HG02938 (cell line): ENCODE results near the gene TRIOBP.
"Not testable (repeated sequence)": the region's sequence is repeated elsewhere in the genome, so short reads cannot be mapped to it uniquely, and the experiment has no call there.

Experiments
- ATAC-seq: cut with Tn5 transposase; IDR thresholded peaks from one replicate; pipeline ENCODE4 v1.9.1; 2021; ENCODE audit warnings: mild to moderate bottlenecking, moderate library complexity; ENCODE audit not compliant: unreplicated experiment

The TRIOBP gene

DNA sequence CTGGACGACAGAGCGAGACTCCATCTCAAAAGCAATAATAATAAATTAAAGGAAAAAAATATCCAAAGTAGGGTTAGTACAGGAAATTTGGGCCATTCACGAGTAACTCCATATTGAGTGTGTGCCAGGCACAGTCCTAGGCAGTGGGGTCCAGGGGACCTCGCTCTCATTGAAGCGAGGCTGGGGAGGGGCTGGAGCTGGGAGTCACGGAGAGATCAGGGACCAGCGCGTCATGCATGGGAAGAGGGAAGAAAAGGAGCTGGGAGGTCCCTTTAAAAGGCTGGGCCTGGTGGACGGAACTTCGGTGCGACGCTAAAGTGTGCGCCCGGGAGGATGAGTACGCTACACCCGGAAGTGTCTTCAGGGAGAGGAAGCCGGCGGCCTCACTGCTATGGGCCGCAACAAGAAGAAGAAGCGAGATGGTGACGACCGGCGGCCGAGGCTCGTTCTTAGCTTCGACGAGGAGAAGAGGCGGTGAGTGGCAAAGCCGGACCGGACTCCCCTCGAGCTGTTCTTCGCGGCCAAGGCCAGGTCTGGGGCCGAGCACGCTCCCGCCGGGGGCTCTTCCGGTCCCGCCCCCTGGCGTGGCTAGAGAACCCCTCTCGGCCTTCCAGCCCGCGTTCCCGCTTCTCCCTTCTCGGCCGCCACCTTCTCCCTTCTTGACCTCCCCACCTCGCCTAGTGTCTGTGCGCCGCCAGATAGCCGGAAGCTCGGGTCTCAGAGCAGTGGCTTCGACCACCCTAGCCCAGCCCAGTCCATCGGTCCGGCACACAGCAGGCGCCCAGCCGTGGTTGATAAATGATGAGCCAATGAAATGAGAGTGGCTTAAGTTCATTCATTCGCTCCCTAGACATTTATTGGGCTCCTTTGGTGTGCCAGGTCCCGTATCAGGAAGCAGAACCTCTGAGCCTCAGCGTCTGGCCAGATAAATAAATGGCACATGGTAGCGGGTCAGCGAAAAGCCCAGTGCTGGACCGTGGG is 10.6 kb upstream of the TRIOBP start, which contains the start of gene NOL12:
TSS of gene NOL12 (plus strand) at position 342 of the 981 bp plus-strand sequence. CDS start at position 392, 50 bp downstream.
- ATAC-seq = peak; percentile 69

DNA sequence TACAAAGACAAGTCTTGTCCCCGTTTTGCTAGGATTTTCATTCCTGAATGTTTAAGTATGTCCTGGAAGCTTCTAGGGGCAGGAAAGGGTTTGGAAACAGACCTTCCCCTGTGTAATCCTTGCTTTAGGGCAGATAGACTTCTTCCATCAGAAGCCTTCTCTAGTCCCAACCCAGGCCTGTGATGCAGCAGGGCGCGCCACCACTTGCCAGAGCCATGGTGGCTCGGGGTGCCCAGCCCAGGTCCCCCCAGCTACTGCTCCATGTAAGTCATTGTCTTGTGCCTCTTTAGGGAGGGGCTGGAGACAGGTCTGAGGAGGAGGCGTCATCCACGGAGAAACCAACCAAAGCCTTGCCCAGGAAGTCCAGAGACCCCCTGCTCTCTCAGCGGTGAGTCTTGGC is 6.4 kb upstream of the TRIOBP start:
- no peak for ATAC-seq

DNA sequence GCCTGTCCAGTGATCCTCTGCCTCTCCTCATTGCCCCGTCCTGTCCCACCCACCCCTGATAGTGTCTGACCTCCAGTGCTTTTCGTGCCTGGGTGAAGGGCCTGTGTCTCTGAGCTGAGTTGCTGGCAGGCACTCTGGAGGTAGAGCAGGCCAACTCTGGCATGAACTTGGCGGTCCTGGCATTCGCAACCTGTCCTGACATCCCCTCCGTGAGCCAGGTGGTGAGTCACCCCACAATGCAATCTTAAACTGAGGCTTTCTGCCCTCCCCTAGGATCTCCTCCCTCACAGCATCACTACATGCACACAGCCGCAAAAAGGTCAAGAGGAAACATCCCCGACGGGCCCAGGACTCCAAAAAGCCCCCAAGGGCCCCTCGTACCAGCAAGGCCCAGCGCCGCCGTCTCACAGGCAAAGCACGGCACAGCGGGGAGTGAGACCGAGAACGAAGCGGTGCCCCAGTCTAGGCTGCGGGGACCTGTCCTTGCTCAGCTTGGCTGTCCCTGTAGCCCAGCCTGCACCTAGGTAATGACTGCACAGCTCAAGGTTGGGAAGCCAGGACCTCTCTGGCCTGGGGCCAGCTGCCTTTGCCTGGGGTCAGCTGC is 5.8 kb upstream of the TRIOBP start:
- ATAC-seq = no peak

DNA sequence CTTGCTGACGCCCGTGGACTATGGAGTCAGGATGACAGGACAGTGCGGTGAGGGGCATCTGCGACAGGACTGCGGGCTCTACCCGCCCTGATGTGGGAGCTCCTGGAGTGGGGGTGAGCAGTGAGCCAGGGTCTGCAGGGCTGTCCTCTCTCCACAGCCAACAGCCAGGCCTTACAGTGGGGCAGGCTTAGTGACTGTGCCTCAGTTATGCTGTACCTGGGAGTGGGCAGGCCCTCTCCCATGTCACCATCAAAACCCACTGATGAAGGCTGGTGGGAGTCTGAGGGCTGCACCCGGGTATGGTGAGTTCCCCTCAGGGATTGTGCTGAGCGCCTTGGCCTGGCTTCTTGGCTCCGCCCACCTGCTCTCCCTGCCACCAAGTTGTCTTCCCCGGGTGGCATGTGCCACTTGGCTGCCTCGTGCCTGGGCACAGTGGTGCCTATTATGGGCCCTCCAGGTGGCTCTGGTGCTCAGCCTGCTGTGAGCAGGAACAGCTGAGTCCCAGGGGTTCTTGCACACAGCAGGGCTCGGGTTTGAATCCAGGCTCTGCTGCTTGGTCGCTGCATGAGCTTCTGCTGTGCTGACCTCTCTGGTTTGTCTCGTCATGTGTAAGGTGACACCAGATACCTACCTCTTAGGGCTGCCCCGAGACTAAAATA is 4.1 kb upstream of the TRIOBP start:
- no peak for ATAC-seq

DNA sequence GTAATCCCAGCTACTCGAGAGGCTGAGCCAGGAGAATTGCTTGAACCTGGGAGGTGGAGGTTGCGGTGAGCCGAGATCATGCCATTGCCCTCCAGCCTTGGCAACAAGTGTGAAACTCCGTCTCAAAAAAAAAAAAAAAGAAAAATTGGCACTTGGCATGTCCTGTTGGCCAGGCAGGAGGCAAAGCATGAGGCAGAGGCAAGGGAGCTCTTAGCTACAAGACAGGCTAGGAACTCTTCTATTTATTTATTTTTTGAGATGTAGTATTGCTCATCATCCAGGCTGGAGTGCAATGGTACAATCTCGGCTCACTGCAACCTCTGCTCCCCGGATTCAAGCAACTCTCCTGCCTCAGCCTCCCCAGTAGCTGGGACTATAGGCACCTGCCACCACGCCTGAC is 2.7 kb upstream of the TRIOBP start:
- ATAC-seq = not testable (repeated sequence)

DNA sequence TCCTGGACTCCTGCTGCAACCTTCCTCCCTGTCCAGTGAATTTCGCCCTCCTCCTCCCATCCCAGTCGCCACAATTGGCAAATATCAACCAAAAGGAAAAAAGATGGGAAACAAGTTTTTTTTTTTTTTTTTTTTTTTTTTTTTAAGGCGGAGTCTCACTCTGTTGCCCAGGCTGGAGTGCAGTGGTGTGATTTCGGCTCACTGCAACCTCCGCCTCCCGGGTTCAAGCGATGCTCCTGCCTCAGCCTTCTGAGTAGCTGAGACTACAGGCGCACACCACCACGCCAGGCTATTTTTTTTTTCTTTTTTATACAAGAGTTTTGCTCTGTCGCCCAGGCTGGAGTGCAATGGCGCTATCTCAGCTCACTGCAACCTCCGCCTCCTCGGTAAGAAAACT is 590 bp upstream of the TRIOBP start:
- ATAC-seq = not testable (repeated sequence)

DNA sequence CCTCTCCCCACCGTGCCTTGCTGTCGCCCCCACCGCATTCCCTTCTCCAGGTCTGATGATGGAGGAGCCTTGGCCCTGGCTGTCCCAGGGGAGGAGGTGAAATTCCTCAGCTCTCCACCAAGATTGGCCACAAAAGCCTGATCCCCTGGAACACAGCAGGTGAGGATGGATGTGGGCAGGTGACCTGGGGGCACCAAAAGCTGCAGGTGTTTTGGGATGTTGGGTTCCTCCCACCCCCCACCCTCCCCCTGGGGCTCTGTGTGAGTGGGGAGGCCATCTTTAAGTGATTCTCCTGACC is 639 bp downstream of the TRIOBP start:
- ATAC-seq = no peak

DNA sequence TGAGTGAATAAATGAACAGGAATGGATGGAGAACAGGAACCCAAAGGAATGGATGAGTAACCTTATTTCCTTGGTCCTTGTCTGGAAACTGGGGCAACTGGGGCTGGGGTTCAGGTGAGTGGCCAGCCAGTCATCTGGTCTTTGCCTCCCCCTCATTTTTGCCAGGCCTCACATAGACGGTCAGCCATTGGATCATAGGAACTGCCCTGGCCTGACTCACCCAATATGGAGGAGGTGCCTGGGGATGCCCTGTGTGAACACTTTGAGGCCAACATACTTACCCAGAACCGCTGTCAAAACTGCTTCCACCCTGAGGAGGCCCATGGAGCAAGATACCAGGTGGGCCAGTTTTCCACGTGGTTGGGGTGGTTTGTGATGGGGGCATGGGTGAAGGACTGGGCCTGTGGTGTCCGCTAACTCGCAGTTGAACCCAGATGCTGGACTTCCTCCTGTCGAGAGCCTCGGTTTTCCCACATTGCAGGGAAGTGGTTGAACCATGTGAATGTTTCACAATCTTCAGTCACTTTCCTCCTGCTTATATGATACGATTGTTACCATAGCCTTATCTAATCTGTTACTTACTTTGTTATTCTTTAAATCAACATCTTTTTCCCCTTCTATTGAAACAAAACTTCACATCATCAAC is 4.4 kb downstream of the TRIOBP start:
- no peak for ATAC-seq

DNA sequence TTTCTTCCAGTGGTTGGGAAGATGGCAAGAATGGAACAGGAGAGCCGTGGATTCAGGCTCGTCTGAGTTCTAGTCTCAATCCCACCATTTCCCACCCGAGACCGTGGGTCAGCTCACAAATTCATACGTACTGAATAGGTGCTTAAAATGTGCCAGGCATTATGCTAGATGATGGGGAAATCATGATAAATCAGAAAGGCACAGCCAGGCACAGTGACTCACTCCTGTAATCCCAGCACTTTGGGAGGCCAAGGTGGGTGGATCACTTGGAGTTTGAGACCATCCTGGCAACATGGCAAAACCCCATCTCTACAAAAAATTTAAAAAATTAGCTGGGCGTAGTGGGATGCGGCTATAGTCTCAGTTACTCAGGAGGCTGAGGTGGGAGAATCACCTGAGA is 7.1 kb downstream of the TRIOBP start:
- no peak for ATAC-seq

DNA sequence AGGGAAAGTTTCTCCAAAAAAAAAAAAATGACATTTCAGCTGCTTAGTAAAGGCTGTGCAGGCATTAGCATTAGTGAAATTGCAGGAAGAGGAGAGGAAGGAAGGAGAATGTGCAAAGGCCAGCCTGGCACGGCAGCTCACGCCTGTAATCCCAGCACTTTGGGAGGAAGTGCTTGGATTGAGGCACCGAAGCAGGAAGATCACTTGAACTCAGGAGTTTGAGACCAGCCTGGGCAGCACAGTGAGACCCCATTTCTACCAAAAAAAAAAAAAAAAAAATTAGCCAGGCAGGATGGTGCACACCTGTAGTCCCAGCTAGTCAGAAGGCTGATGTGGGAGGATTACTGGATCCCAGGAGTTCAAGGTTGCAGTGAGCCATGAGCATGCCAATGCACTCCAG is 7.8 kb downstream of the TRIOBP start:
- ATAC-seq = no peak

DNA sequence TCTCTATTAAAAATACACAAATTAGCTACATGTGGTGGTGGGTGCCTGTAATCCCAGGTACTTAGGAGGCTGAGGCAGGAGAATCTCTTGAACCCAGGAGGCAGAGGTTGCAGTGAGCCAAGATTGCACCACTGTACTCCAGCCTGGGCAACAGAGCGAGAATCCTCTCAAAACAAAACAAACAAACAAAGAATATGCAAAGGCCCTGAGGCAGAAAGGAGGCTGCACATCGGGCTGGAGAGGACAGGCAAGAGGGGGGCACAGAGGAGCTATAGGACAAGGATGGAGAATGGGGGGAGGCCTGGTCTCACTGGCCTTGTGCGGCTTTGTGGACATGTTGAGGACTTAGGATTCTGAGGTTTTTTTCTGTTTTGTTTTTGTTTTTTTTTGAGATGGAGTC is 8.4 kb downstream of the TRIOBP start:
- no peak for ATAC-seq

DNA sequence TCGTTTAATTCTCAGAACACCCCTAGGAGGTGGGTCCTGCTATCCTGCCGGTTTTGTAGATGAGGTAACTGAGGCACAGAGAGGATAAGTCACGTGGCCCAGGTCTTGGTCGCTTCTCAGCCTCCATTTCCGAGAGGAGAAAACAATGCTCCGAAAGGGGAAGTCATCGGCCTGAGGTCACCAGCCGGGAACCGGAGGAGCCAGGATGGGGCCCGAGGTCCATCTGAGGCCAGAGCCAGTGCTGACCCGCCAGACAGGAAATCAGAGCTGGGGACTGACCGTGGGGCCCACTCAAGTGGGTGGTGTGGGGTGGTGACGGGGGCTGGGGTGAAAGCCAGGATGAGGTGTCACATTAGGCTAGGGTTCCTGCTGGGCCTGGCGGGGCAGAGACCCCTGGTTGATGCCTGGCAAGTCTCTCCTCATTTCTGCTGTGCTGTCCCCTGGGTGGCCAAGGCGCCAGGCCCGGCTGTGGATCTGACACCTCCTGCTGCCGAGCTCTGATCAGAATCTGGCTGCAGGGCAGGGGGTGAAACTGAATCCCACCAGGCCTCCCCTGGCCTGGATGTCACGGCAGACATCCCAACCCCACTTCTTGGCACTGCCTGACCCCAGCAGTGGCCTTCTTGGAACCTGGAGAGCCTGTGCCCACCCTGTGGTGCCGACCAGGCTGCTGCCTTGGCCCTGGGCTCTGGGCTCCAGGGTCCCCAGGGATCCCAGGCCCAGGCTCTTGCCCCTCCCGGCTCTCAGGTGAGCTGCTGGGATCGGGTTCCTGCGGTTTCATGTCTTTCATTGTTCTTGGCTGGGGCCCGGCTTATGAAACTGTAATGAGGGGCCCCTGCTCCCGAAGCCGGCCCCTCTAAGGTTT is 12.0 kb downstream of the TRIOBP start:
- no peak for ATAC-seq

DNA sequence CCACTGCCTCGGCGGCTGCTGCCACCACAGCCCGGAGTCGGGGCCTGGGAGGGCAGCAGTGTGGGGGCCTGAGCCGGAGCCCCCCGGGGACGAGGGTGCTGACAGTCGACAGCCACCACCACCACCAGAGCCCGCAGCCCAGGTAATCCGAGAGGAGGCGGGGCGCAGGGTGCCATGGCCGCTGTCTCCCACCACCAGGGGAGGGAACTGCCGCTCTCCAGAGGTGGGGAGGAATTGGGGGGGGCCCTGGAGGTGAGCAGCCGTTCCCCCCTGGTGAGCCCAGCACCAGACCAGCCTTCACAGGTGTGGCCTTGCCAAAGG is 12.6 kb downstream of the TRIOBP start:
- no peak for ATAC-seq

DNA sequence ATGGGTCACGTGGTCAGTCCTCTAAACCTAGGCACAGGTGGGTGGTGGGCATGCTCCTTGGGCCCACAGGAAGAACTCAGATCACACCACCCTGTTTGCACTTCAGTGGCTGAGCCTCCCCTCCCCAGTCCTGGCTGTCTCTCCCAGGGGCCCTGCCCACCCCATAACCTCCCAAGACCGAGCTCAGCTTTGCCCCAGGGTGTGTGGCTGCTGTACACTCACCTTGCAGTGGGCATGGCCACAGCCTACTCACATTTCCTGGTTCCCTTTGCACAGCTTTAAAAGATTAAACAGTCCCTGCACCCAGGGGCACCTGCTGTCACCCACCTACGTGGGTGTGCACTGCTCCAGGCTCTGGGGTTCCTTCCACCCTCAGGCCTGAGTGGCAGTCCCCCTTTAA is 13.8 kb downstream of the TRIOBP start:
- no peak for ATAC-seq

DNA sequence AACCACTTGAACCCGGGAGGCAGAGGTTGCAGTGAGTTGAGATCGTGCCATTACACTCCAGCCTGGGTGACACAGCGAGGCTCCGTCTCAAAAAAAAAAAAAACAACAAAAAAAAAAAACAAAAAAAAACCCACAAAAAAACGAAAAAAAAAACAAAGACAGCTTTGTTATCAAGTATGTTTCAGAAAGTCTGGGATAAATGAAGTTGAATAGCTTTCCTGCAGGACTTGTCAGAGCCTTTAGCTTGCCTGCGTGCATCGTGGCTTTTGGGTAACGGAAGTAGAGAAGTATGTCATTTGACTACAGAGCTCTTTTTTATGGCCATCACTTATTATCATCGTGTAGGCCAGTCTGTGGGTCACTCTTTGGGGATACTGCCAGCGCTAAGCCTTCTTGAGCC is 14.6 kb downstream of the TRIOBP start:
- no peak for ATAC-seq

DNA sequence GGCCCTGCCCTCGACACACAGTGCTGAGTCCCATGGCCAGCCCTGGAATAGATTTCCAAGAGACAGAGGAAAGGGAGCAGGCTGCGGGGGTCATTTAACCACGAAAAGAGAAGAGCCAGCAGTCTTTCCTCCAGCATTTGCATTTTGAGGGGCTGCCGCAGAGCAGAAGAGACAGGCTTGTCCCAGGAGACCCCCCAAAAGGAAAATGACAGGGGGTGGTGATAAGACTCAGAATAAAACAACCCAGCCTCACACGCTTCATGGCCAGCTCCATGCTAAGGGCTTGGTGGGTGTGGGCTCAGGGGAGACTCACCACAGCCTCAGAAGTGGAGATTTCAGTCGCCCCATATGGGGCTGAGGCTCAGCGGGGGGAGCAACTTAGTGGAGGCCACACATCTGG is 16.9 kb downstream of the TRIOBP start:
- ATAC-seq = no peak

DNA sequence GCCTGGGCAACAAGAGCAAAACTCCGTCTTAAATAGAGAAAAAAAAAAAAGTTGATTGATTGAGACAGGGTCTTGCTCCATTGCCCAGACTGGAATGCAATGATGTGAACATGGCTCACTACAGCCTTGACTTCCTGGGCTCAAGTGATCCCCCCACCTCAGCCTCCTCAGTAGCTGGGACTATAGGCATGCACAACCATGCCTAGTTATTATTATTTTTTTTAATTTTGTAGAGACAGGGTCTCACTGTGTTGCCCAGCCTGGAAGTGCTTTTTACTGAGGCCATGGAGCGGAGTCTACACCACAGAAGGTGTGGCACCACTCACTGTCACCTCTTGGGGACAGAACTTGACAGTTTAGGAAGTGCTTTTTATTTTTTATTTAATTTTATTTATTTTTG is 17.8 kb downstream of the TRIOBP start:
- no peak for ATAC-seq

DNA sequence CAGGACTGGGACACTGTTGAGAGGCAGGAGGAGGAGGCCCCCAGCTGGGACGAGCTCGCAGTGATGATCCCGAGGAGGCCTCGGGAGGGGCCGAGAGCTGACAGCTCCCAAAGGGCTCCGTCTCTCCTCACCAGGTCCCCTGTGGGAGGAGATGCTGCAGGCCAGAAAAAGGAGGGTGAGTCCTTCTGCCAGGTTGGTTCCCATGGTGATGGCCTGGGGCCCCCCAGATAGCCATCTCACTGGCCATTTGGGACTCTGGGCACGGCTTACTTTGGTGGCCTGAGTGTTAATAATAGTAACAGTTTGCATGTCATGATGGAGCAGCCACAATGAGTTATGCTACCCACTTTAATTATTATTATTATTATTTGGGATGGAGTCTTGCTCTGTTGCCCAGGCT is 18.9 kb downstream of the TRIOBP start:
- no peak for ATAC-seq

DNA sequence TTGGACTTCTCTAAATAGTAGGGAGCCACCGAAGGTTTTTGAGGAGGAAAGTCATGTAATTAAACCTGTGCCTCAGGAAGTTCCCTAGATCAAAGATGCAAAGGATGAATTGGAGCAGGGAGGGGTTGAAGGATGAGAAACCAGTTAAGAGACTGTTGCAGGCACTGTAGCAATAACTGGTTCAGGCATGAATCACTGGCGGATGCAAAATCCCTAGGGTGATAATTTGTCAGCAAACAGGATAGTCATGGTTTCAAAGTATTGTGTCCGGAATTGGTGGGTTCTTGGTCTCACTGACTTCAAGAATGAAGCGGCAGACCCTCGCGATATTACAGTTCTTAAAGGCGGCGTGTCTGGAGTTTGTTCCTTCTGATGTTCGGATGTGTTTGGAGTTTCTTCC is 19.9 kb downstream of the TRIOBP start:
- ATAC-seq = no peak

DNA sequence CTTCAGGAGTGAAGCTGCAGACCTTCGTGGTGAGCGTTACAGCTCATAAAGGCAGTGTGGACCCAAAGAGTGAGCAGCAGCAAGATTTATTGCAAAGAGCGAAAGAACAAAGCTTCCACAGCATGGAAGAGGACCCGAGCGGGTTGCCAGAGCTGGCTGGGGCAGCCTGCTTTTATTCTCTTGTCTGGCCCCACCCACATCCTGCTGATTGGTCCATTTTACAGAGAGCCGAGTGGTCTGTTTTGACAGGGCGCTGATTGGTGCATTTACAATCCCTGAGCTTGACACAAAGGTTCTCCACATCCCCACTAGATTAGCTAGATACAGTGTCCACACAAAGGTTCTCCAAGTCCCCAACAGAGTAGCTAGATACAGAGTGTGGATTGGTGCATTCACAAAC is 20.4 kb downstream of the TRIOBP start:
- not testable (repeated sequence) for ATAC-seq
